Large intestine (tissue), 3 donors: ENCODE results near the gene FOXD4L6. TPM values are rescaled to one million over a fixed set of nuclear protein-coding genes. Genes with fewer than 3 reads are reported as not detected.
"Not testable (repeated sequence)": the region's sequence is repeated elsewhere in the genome, so short reads cannot be mapped to it uniquely, and the experiment has no call there.

Source experiments
- DNase-seq, 2 donors: peaks; one replicate each; pipeline versions ENCODE4 v3.0.0 to v3.0.0-alpha.2; 2013
- H3K27ac ChIP-seq: one replicate; pipeline ENCODE4 v1.5.1; 2013; ENCODE audit warnings: low read length
- H3K27me3 ChIP-seq: 2 replicates; pipeline ENCODE4 v1.6.1; 2013; ENCODE audit warnings: low read length; ENCODE audit not compliant: control insufficient read depth, insufficient read depth
- H3K36me3 ChIP-seq: 2 replicates; pipeline ENCODE4 v1.6.1; 2013; ENCODE audit warnings: low read length; ENCODE audit not compliant: control insufficient read depth, insufficient read depth
- H3K4me1 ChIP-seq: one replicate; pipeline ENCODE4 v1.6.1; 2013; ENCODE audit warnings: low read length; ENCODE audit not compliant: control insufficient read depth, insufficient read depth
- H3K4me3 ChIP-seq: one replicate; pipeline ENCODE4 v1.5.1; 2013; ENCODE audit warnings: low read length
- H3K9me3 ChIP-seq: one replicate; pipeline ENCODE4 v1.6.1; 2013; ENCODE audit warnings: mild to moderate bottlenecking, low read depth, low read length, moderate library complexity; ENCODE audit not compliant: control insufficient read depth
- WGBS: methylation state at CpG from one replicate; pipeline ENCODE4 v1.1.5; 2013; ENCODE audit warnings: low lambda C conversion rate; ENCODE audit not compliant: insufficient coverage; 5-methylcytosine and 5-hydroxymethylcytosine counted together
- polyA plus RNA-seq: library from polyadenylated mRNA; unstranded; fragments of 120-200 nt; gene quantifications from one replicate; pipeline ENCODE4 v1.2.1, GENCODE V29; 2013

FOXD4L6 gene
- polyA plus RNA-seq, 1 donor, result 0.06 TPM

GRCh38 chr9:41120696-41121095 is 7.8 kb downstream of the FOXD4L6 start:
- H3K4me3 ChIP-seq, DNase-seq, H3K27ac ChIP-seq, H3K27me3 ChIP-seq, H3K4me1 ChIP-seq, H3K9me3 ChIP-seq, H3K36me3 ChIP-seq: not testable (repeated sequence)
- WGBS, result no CpG with 5 or more reads among the region's 4 CpGs

GRCh38 chr9:41119719-41120118 is 8.8 kb downstream of the FOXD4L6 start:
- not testable (repeated sequence) for H3K4me3 ChIP-seq, H3K4me1 ChIP-seq, H3K36me3 ChIP-seq, H3K9me3 ChIP-seq, H3K27me3 ChIP-seq, H3K27ac ChIP-seq, DNase-seq
- no CpG with 5 or more reads among the region's 5 CpGs for WGBS

- not testable (repeated sequence) for H3K36me3 ChIP-seq, H3K27ac ChIP-seq, H3K27me3 ChIP-seq, H3K4me1 ChIP-seq, DNase-seq, H3K4me3 ChIP-seq, H3K9me3 ChIP-seq
- WGBS, result no CpG with 5 or more reads among the region's 7 CpGs
Observed at GRCh38 chr9:41119311-41119710, 9.2 kb downstream of the FOXD4L6 start.

GRCh38 chr9:41113348-41113747 is 15.1 kb downstream of the FOXD4L6 start:
- not testable (repeated sequence) for H3K36me3 ChIP-seq, H3K9me3 ChIP-seq, H3K4me3 ChIP-seq, H3K4me1 ChIP-seq, H3K27me3 ChIP-seq, DNase-seq, H3K27ac ChIP-seq
- WGBS, result no CpG with 5 or more reads among the region's 14 CpGs

GRCh38 chr9:41111414-41111813 is 17.1 kb downstream of the FOXD4L6 start:
- H3K27ac ChIP-seq, H3K4me1 ChIP-seq, H3K4me3 ChIP-seq, H3K27me3 ChIP-seq, H3K9me3 ChIP-seq, DNase-seq, H3K36me3 ChIP-seq: not testable (repeated sequence)
- WGBS, result no CpG with 5 or more reads among the region's 12 CpGs

GRCh38 chr9:41110913-41111312 is 17.6 kb downstream of the FOXD4L6 start:
- H3K4me1 ChIP-seq, H3K4me3 ChIP-seq, H3K9me3 ChIP-seq, H3K27ac ChIP-seq, DNase-seq, H3K36me3 ChIP-seq, H3K27me3 ChIP-seq: not testable (repeated sequence)
- no CpG with 5 or more reads among the region's 10 CpGs for WGBS

- H3K27me3 ChIP-seq, H3K4me3 ChIP-seq, DNase-seq, H3K9me3 ChIP-seq, H3K36me3 ChIP-seq, H3K4me1 ChIP-seq, H3K27ac ChIP-seq: not testable (repeated sequence)
- no CpG with 5 or more reads among the region's 13 CpGs for WGBS
Observed at GRCh38 chr9:41109253-41109652, 19.2 kb downstream of the FOXD4L6 start.

- not testable (repeated sequence) for DNase-seq, H3K27ac ChIP-seq, H3K4me1 ChIP-seq, H3K4me3 ChIP-seq, H3K9me3 ChIP-seq, H3K27me3 ChIP-seq, H3K36me3 ChIP-seq
- WGBS, result no CpG with 5 or more reads among the region's 22 CpGs
Observed at GRCh38 chr9:41108816-41109215, 19.7 kb downstream of the FOXD4L6 start.

GRCh38 chr9:41106472-41107116 is 21.9 kb downstream of the FOXD4L6 start:
- H3K4me3 ChIP-seq, H3K9me3 ChIP-seq, H3K27ac ChIP-seq, H3K4me1 ChIP-seq, H3K27me3 ChIP-seq, H3K36me3 ChIP-seq, DNase-seq: not testable (repeated sequence)
- no CpG with 5 or more reads among the region's 34 CpGs for WGBS

- not testable (repeated sequence) for DNase-seq, H3K27ac ChIP-seq, H3K4me3 ChIP-seq, H3K36me3 ChIP-seq, H3K9me3 ChIP-seq, H3K4me1 ChIP-seq, H3K27me3 ChIP-seq
- no CpG with 5 or more reads among the region's 13 CpGs for WGBS
Observed at GRCh38 chr9:41105557-41106253, 22.8 kb downstream of the FOXD4L6 start.

- not testable (repeated sequence) for H3K27ac ChIP-seq, H3K36me3 ChIP-seq, H3K9me3 ChIP-seq, DNase-seq, H3K4me3 ChIP-seq, H3K27me3 ChIP-seq, H3K4me1 ChIP-seq
- WGBS, result no CpG with 5 or more reads among the region's 19 CpGs
Observed at GRCh38 chr9:41104542-41104941, 23.9 kb downstream of the FOXD4L6 start.
